Testis (tissue), 3 donors: Measurements from ENCODE around the gene RGSL1. TPM values are rescaled to one million over a fixed set of nuclear protein-coding genes. Genes with fewer than 3 reads are reported as not detected.
A peak's percentile ranks its signal among the peaks of the same experiment; 100 is the strongest.
"Not testable (repeated sequence)": the region's sequence is repeated elsewhere in the genome, so short reads cannot be mapped to it uniquely, and the experiment has no call there.

Source experiments
- DNase-seq: peaks from one replicate; pipeline ENCODE4 v3.0.0-alpha.2; 2019
- H3K27ac ChIP-seq, 2 donors: fragments of 200-600 bp; sonication (generic); one replicate each; pipeline ENCODE4 v1.5.1; 2019
- H3K27me3 ChIP-seq: fragments of 200-600 bp; sonication (generic); one replicate; pipeline ENCODE4 v1.5.1; 2019
- H3K36me3 ChIP-seq: fragments of 200-600 bp; sonication (generic); one replicate; pipeline ENCODE4 v1.5.1; 2017; ENCODE audit warnings: low read depth; ENCODE audit errors: missing control alignments
- H3K4me1 ChIP-seq: fragments of 200-600 bp; sonication (generic); one replicate; pipeline ENCODE4 v1.5.1; 2019
- H3K4me3 ChIP-seq, 2 donors: fragments of 200-600 bp; sonication (generic); one replicate each; pipeline ENCODE4 v1.5.1; 2017 to 2019
- H3K9me3 ChIP-seq: fragments of 200-600 bp; sonication (generic); one replicate; pipeline ENCODE4 v1.5.1; 2017
- POLR2A ChIP-seq: fragments of 450-650 bp; IDR thresholded peaks from one replicate; pipeline ENCODE4 v1.6.1; 2017; ENCODE audit warnings: antibody characterized with exemption, mild to moderate bottlenecking, moderate library complexity
- WGBS, 2 donors: methylation state at CpG; one replicate each; pipeline ENCODE4 v1.1.5; 2018; 5-methylcytosine and 5-hydroxymethylcytosine counted together
- intact Hi-C: fragments of 100-400 bp; cut with DNase I; formaldehyde crosslinking; loops from one replicate; pipeline ENCODE4 v1.15.1; 2023; ENCODE audit warnings: low total_unique reads
- polyA plus RNA-seq: library from polyadenylated mRNA; stranded (reverse); fragments of 350-450 nt; fragmentation: Illumina TruSeq; extraction: RNeasy Lipid Tissue Mini Kit (QIAGEN cat#74804); gene quantifications from one replicate; pipeline ENCODE4 v1.2.3, GENCODE V29; 2014; ENCODE audit warnings: low read depth, low replicate concordance; ENCODE audit not compliant: insufficient read depth
- total RNA-seq, 2 donors: library from RNA; depleted of rRNA; stranded (reverse); fragments of >200 nt; gene quantifications; one replicate each; pipeline ENCODE4 v1.2.3, GENCODE V29; 2016
- TF ChIP-seq, protein P1 (sequence below), 3 experiments: fragments of 450-650 bp in 2 of 3; fragments of 200-600 bp in 1 of 3; sonication (generic) in 1 of 3; IDR thresholded peaks; one replicate each; pipeline ENCODE4 v1.5.1; 2016 to 2019; ENCODE audit warnings: antibody characterized with exemption in 3 of 3, mild to moderate bottlenecking in 2 of 3, moderate library complexity in 1 of 3

The RGSL1 gene
- total and polyA plus RNA-seq, 3 donors from 2014 or later = 12.6 to 37.1 (median 25.9) TPM

DNA sequence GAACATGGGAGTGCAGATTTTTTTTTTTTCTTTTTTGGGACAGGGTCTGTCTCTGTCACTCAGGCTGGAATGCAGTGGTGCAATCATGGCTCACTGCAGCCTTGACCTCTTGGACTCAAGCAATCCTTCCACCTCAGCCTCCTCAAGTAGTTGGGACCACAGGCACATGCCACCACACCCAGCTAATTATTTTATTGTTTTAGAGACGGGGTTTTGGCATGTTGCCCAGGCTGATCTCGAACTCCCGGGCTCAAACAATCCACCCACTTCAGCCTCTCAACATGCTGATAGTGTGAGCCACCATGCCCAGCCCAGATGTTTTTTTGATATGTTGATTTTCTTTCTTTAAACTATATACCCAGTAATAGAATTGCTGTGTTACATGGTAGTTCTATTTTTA, 57.7 kb downstream of the RGSL1 start:
- Histone ChIP-seq H3K4me1 (no peaks in the 10 kb centered on the region), H3K9me3 (no peaks in the 10 kb centered on the region), H3K4me3 (no peak overlapping the region), H3K36me3 (no peaks in the 10 kb centered on the region), H3K27ac (no peak overlapping the region), H3K27me3 (no peaks in the 10 kb centered on the region)
- 36 to 48% methylated on average over 3 of the region's 3 CpGs for WGBS, 2 donors
- intact Hi-C loops = no loop called here
- DNase-seq = no peak
- TF ChIP-seq, protein P1, sequence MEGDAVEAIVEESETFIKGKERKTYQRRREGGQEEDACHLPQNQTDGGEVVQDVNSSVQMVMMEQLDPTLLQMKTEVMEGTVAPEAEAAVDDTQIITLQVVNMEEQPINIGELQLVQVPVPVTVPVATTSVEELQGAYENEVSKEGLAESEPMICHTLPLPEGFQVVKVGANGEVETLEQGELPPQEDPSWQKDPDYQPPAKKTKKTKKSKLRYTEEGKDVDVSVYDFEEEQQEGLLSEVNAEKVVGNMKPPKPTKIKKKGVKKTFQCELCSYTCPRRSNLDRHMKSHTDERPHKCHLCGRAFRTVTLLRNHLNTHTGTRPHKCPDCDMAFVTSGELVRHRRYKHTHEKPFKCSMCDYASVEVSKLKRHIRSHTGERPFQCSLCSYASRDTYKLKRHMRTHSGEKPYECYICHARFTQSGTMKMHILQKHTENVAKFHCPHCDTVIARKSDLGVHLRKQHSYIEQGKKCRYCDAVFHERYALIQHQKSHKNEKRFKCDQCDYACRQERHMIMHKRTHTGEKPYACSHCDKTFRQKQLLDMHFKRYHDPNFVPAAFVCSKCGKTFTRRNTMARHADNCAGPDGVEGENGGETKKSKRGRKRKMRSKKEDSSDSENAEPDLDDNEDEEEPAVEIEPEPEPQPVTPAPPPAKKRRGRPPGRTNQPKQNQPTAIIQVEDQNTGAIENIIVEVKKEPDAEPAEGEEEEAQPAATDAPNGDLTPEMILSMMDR (IDR thresholded peaks at IDR 0.05) = no peak
- no peak for TF ChIP-seq POLR2A

DNA sequence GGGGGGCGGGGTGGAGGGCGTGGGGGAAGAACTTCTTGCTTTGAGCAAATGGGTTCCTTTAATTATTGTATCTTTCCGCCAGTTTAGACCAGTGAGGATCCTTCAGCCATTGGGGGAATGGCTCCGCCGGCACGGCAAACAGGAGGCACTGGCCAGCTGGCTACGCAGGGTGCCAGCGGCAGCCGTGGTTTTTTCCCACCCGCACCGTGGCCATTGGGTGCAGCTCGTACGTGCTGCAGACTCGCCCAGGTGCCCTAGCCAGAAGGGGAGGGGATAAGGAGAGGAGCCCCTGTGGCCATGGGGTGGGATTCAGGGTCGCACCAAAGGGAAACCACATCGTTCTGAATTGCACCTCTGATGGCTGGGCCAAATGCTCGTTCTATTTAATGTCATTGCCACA, 65.6 kb downstream of the RGSL1 start:
- DNase-seq = no peak
- Histone ChIP-seq H3K36me3 (no peaks in the 10 kb centered on the region), H3K4me3 (peak overlapping the region; percentile 18 to 36), H3K4me1 (no peaks in the 10 kb centered on the region), H3K27ac (no peak overlapping the region), H3K27me3 (no peaks in the 10 kb centered on the region), H3K9me3 (no peaks in the 10 kb centered on the region)
- 54 to 76% methylated on average over 10 to 17 of the region's 17 CpGs for WGBS, 2 donors
- TF ChIP-seq POLR2A = no peak
- TF ChIP-seq, protein P1 (IDR thresholded peaks at IDR 0.05) = no peak
- intact Hi-C loops = no loop called here

DNA sequence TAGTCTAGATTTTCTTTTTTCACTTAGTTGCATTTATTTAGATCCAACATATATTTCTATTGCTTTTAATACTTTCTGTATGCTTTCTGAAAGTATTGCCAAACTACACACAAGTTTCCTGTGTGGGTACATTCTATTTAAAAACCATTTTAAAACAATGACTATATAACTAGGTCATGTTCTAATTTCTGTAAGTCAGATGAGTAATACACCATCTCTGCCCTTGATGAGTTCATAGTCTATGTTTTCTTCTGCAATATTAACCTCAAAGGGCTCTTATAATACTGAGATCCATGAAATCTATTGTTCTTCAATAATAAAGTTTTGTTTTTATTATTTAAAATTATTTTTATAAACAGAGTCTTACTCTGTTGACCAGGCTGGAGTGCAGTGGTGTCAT, 70.8 kb downstream of the RGSL1 start:
- Histone ChIP-seq H3K27me3 (no peaks in the 10 kb centered on the region), H3K36me3 (no peaks in the 10 kb centered on the region), H3K9me3 (no peaks in the 10 kb centered on the region), H3K27ac (no peak overlapping the region), H3K4me3 (no peak overlapping the region), H3K4me1 (no peaks in the 10 kb centered on the region)
- TF ChIP-seq, protein P1 (IDR thresholded peaks at IDR 0.05) = no peak
- TF ChIP-seq POLR2A = no peak
- intact Hi-C loops = no loop called here
- no peak for DNase-seq

DNA sequence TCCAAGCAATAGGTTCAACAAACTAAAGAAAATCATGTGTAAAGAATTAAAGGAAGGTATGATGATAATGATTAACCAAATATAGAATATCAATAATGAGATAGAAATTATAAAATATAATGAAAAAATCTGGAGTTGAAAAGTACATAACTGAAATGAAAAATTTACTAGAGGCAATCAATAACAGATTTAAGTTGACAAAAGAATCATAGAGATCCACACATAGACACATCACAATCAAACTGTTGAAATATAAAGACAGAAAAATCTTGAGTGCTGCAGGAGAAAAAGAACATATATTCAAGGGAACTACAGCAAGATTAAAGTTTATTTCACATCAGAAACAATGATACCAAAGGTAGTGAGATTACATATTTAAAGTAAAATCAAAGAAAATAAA, 75.4 kb downstream of the RGSL1 start:
- TF ChIP-seq, protein P1 (IDR thresholded peaks at IDR 0.05) = no peak
- TF ChIP-seq POLR2A = no peak
- Histone ChIP-seq H3K9me3 (no peaks in the 10 kb centered on the region), H3K27me3 (no peaks in the 10 kb centered on the region), H3K4me3 (no peak overlapping the region), H3K27ac (no peak overlapping the region), H3K4me1 (no peaks in the 10 kb centered on the region), H3K36me3 (no peaks in the 10 kb centered on the region)
- intact Hi-C loops = no loop called here
- DNase-seq = no peak

DNA sequence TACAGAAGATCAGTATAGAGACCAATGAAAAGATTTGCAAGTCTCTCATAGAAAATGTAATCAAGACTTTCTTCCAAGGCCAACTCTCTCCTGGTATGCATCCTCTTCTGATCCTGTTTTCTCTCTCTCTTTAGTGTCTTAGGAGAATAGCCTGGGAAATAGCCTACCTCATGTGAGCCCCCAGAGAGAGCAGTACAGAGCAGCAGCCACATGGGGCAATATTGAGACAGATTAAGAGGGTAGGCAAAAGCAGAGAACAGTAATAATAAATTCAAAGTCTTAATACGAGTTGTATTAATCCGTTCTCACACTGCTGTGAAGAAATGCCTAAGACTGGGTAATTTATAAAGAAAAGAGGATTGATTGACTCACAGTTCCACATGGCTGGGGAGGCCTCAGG, 77.7 kb downstream of the RGSL1 start:
- intact Hi-C loops = no loop called here
- WGBS, 2 donors = 80 to 87% methylated on average over 2 of the region's 2 CpGs
- no peak for TF ChIP-seq POLR2A
- TF ChIP-seq, protein P1 (IDR thresholded peaks at IDR 0.05) = no peak

DNA sequence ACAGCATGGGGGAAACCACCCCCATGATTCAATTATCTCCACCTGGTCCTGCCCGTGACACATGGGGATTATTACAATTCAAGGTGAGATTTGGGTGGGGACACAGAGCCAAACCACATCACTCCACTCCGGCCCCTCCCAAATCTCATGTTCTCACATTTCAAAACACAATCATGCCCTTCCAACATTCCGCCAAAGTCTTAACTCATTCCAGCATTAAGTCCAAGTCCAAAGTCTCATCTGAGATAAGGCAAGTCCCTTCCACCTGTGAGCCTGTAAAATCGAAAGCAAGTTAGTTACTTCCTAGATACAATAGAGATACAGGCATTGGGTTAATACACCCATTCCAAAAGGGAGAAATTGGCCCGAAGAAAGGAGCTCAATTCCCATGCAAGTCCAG, 78.3 kb downstream of the RGSL1 start:
- intact Hi-C loops = not testable (repeated sequence)

More for the DNA sequence above, 77.7 kb downstream of the RGSL1 start:
- no peaks in the 10 kb centered on the region for H3K36me3 ChIP-seq
- H3K4me1 ChIP-seq = no peaks in the 10 kb centered on the region
- H3K27me3 ChIP-seq = no peaks in the 10 kb centered on the region
- no peak for DNase-seq
- no peak overlapping the region for H3K27ac ChIP-seq
- no peak overlapping the region for H3K4me3 ChIP-seq
- no peaks in the 10 kb centered on the region for H3K9me3 ChIP-seq

More for the DNA sequence above, 78.3 kb downstream of the RGSL1 start:
- not testable (repeated sequence) for DNase-seq, H3K27me3 ChIP-seq, H3K4me3 ChIP-seq, H3K36me3 ChIP-seq, H3K27ac ChIP-seq, H3K9me3 ChIP-seq, H3K4me1 ChIP-seq
- 90 to 94% methylated on average over 4 to 5 of the region's 5 CpGs for WGBS, 2 donors
